Activated CD4-positive, alpha-beta T cell treated with anti-CD3 and anti-CD28 coated beads, Interleukin-2, amount 50 U/mL, for 24 hours (primary cell): ENCODE results near the gene SPATA46.
"Not testable (repeated sequence)": the region's sequence is repeated elsewhere in the genome, so short reads cannot be mapped to it uniquely, and the experiment has no call there.

Experiments used
- DNase-seq, 2 donors: peaks; one replicate each; pipeline ENCODE4 v3.0.0-alpha.2; 2020; ENCODE audit warnings: low read depth in 1 of 2, low spot score in 1 of 2

SPATA46 gene

GRCh38 chr1:162376691-162377090 lies at the start of gene SPATA46:
TSS of gene SPATA46 (minus strand) at chr1:162376854. CDS start at chr1:162376790, 64 bp downstream.
- DNase-seq = no peak

DNA sequence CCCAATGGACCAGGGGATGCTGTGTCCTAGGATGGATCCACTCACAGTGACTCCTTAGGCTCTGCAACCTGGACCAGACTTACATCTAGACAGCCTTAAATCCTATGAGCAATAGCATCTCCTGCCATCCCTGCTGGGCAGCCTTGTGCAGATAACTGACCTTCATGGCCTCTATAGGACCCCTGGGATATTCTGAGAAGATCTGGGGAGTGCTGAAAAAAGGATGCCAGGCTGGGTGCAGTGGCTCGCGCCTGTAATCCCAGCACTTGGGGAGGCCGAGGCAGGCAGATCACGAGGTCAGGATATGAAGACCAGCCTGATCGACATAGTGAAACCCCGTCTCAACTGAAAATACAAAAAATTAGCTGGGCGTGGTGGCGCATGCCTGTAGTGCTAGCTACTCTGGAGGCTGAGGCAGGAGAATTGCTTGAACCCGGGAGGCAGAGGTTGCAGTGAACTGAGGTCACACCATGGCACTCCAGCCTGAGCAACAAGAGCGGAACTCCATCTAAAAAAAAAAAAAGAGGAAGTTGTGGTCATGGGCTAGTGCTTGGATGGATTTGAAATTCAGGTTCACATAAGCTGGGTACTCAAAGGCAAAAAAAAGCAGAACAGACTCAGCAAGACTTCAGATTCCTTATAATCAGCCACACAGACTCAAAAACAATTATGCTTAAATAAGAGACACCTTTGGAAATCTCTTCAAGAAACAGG lies 46.2 kb upstream of the SPATA46 start:
- DNase-seq = no peak

GRCh38 chr1:162421258-162422164 lies 44.9 kb upstream of the SPATA46 start:
- no peak for DNase-seq

DNA sequence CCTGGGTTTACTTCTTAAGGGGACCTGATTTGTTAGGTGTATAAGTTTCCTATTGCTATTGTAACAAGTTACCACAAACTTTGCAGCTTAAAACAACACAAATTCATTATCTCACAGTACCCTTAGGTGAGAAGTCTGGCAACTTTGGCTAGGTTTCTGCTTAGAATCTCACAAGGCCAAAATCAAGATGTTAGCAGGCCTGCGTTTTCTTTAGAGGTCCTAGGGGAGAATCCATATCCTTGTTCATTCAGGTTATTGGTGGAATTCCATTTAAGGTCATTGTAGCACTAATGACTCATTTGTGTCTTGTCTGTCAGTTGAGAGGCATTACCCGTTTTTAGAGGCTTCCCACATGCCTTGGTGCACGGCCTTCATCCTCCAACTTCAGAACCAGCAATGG lies 43.5 kb upstream of the SPATA46 start:
- DNase-seq = no peak

DNA sequence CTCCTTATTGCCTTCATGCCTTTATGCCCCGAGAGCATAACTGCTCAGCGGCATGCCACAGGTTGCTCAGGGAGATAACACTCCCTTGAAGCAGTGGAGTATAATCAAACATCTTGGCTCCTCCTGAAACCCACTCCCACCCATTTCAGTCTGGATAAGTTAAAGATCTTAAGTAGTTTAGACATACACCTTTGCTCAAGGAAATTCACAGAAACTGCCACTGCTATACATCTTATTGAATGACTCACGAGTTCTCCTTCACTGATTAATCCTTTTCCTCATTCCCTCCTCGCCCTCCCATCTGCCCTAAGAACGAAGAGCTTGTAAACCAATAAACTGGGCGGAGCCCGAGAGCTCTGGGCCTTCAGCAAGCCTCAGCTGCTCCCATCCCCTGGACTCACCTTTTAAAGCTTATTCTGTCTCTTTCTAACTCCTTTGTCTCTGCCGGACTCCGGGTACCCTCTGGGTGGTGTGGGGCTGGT lies 42.8 kb upstream of the SPATA46 start:
- DNase-seq = not testable (repeated sequence)

DNA sequence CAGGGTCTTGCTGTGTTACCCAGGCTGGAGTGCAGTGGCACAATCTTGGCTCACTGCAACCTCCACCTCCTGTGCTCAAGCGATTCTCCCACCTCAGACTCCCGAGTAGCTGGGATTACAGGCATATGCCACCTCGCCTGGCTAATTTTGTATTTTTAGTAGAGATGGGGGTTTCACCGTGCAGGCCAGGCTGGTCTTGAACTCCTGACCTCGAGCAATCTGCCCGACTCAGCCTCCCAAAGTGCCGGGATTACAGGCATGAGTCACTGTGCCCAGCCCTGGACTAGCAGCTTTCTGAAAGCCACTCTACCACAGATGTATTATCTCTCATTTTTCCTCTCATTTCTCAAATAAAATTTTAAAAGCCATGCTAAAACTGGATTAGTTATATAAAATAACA lies 41.9 kb upstream of the SPATA46 start:
- DNase-seq = not testable (repeated sequence)

- no peak for DNase-seq
Observed at GRCh38 chr1:162417650-162418049, 41.0 kb upstream of the SPATA46 start.

DNA sequence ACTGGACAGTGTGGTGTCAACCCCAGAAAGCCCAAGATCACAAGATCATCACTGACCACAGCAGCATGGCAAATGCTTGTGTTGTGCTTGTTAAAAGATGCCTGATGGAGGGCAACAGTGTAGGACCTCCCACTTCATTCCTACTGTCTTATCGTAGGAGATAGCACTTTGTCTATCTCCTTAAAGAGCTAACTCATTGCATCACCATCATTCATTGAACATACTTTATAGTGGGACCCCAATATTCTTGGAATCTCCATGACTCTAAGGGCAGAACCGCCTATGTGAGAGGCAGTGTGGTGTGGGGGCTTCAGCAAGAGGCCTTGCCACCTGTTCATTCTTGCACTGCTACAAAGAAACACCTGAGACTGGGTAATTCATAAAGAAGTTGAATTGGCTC lies 40.3 kb upstream of the SPATA46 start:
- no peak for DNase-seq

DNA sequence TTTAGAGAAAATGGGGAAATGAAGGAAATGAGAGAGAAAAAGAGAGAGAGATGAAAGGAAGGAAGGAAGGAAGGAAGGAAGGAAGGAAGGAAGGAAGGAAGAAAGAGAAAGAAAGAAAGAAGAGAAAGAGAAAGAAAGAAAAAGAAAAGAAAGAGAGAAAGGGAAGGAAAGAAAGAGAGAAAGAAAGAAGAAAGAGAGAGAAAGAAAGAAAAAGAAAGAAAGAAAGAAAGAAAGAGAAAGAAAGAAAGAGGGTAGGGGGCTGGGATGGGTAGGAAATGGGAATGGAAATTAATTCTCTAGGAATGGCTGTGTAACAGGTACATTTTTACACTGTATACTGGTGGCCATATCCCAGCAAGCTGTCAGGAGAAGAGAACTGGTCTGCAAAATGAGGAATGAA lies 39.6 kb upstream of the SPATA46 start:
- DNase-seq = no peak

- DNase-seq = no peak
Observed at GRCh38 chr1:162412002-162412401, 35.3 kb upstream of the SPATA46 start, which contains the start of gene SH2D1B. TSS of gene SH2D1B (minus strand) at chr1:162412136. CDS start at chr1:162412016, 120 bp downstream.

- DNase-seq = no peak
Observed at GRCh38 chr1:162407539-162407938, 30.9 kb upstream of the SPATA46 start.

- DNase-seq = no peak
Observed at GRCh38 chr1:162406811-162407210, 30.2 kb upstream of the SPATA46 start.

GRCh38 chr1:162405800-162406199 lies 29.1 kb upstream of the SPATA46 start:
- DNase-seq = no peak

DNA sequence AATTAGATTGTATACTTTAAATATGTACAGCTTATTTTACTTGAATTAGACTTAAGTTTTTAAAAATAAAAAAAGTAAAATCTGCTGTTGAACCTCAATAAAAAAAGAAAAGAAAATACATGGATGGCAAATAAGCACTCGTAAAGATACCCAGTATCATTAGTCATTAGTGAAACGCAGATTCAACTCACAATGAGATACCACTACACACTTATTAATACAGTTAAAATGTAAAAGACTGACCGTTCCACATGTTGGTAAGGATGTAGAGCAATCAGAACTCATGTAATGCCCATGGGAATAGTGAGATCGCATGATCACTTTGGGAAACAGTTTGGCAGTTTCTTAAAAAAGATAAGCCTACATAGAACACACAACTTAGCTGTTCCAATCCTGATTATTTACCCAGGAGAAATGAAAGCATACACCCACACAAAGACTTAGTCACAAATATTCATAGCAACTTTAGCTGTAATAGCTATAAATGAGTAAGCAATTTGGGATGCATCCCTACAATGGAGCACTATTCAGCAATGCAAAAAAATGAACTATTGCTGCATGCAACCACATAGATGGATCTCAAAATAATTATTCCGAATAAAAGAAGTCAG lies 28.0 kb upstream of the SPATA46 start:
- DNase-seq = no peak

DNA sequence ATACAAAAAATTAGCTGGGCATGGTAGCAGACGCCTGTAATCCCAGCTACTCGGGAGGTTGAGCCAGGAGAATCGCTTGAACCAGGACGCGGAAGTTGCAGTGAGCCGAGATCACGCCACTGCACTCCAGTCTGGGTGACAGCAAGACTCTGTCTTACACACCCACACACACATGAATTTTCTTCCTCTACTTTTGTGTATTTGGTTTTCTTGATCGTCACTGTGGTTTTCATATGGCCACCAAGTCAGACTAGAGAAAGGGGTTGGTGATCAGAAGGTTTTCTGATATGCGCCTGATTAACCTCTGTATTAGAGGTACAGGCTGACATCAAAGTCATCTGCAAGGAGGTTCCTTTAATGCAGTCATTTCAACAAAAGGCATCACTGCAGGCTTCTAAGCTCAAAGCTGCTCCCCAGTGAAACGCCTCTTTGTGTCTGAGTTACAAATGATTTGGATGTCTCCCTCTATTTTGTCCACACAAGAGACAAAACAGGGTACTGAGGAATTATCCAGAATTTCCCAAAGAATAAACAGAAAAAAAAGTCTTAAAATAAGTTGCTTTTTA lies 24.2 kb upstream of the SPATA46 start:
- DNase-seq = no peak

GRCh38 chr1:162398999-162399580 lies 22.4 kb upstream of the SPATA46 start:
- no peak for DNase-seq

- DNase-seq = no peak
Observed at GRCh38 chr1:162397943-162398560, 21.4 kb upstream of the SPATA46 start.

- DNase-seq = no peak
Observed at GRCh38 chr1:162397039-162397448, 20.4 kb upstream of the SPATA46 start.

- no peak for DNase-seq
Observed at GRCh38 chr1:162396201-162396906, 19.7 kb upstream of the SPATA46 start.
